Fibroblast of skin of left quadriceps (primary cell): ENCODE results near the gene LNP1.
"Not testable (repeated sequence)": the region's sequence is repeated elsewhere in the genome, so short reads cannot be mapped to it uniquely, and the experiment has no call there.

ENCODE experiments used
- DNase-seq, 2 experiments: peaks; one replicate each; pipeline ENCODE4 v3.0.0-alpha.2; 2013; ENCODE audit warnings: low read depth in 2 of 2

Gene LNP1

DNA sequence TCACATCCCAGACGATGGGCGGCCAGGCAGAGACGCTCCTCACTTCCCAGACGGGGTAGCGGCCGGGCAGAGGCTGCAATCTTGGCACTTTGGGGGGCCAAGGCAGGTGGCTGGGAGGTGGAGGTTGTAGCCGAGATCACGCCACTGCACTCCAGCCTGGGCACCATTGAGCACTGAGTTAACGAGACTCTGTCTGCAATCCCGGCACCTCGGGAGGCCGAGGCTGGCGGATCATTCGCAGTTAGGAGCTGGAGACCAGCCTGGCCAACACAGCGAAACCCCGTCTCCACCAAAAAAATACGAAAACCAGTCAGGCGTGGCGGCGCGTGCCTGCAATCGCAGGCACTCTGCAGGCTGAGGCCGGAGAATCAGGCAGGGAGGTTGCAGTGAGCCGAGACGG, 77.2 kb downstream of the LNP1 start:
- DNase-seq = not testable (repeated sequence)

DNA sequence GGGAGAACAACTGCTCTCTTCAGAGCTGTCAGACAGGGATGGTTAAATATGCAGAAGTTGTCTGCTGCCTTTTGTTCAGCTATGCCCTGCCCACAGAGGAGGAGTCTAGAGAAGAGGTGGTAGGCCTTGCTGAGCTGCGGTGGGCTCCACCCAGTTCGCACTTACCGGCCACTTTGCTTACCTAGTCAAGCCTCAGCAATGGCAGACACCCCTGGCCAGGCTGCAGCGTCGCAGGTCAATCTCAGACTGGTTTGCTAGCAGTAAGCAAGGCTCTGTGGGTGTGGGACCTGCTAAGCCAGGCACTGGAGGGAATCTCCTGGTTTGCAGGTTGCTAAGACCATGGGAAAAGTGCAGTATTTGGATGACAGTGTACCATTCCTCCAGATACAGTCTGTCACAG, 78.7 kb downstream of the LNP1 start:
- DNase-seq = no peak

DNA sequence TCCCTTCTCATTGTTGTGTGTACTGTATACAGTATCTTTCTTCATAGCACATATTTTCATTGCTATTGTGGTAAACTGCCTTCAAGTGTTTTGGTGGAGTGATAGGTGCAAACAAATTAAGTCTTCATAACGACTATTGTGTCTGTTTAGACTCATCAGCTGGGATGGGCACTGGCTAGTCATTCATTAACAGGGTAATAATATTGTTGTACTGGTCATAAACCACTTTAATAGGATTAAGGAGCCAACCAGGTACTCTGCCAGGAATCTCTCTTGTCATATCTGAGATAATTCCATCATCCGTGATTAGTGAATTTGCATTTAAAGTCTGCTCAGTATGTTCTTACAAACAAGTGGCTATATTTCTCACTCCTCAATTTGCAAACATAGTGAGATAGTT, 80.8 kb downstream of the LNP1 start:
- no peak for DNase-seq

DNA sequence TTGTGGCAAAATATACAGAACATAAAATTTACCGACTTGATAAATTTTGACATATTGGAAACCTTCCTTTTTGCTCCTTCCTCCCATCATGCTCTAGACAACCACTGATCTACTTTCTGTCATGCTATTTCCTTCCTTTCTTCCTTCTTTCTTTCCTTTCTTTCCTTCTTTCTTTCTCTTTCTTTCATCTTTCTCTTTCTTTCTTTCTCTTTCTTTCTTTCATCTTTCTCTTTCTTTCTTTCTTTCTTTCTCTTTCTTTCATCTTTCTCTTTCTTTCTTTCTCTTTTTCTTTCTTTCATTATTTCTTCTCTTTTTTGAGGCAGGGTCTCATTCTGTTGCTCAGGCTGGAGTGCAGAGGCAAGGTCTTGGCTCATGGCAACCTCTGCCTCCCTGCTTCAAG, 82.2 kb downstream of the LNP1 start:
- no peak for DNase-seq

DNA sequence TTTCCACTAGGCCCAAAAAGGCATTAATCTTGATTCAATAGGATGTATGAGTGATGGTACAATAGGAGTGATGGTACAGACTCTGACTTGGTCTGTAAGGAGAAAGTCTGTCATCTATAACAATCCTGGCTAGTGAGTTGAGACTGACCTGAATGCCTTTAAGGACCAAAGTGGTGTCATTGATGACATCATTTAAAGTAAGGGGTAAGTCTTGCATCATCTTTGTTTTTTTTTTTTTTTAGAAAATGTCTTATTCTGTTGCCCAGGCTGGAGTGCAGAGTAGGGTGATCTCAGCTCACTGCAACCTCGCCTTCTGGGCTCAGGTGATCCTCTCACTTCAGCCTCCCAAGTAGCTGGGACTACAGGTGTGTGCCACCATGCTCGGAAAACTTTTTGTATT, 85.5 kb downstream of the LNP1 start:
- DNase-seq = no peak

DNA sequence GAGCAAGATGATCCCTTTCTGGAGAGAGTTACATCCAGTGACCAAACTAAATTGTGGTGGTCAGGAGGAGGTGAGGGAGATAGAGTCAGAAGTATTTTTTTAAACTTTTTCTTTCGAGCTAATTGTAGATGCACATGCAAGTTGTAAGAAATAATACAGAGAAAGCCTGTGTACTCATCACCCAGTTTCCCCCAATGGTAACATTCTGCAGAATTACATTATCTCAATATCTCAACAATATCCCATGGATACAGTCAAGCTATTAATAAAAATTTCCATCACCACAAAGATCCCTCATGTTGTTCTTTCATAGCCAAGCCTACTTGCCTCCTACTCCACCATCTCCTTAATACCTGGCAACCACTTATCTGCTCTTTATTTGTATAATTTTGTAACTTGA, 87.8 kb downstream of the LNP1 start:
- DNase-seq = no peak

DNA sequence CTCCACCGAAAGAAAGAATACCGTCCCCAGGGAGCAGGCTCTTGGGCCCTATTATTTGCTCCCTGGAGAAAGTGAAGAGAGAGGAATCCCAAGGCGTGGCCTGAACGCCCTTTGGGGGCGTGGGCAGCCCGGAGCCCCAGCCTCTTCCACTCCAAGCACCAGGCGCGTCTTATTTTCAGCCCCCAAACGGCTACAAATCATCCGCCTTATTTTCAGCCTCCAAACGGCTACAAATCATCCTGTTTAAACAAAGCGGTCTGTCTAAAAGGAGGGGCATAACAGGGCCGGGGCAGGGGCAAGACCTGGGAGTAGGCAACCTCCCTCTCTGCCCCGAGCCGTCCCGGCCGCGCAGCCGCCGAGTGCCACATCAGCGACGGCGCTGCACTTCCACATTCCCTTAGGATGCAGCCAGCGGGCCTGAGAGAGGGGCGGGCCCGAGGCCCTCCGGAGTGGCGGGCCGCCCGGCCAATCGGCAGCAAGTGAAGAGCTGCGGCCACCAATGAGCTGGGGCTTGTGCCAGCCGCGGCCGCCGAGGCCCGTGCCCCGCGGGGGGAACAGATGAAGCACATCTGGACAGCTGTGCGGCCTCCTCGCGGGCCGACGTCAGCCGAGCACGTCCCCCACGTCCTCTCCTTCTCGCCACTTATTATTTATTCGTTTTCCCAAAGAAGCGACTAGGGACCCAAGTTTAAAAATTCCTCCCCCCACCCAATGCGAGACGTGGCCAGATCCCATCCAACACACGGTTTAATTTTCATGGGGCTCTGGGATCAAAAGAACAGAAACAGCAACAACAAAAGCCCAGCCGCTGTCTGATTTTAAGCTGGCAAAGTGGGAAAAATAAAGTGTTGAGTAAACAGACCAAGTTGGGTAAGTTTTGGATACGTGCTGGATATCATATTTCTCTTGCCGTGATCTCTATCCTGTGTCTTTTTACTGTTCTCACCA, 91.0 kb downstream of the LNP1 start, which contains the start of gene TMEM45A:
TSS of gene TMEM45A (plus strand) at position 561 of the 948 bp plus-strand sequence. CDS start 62,593 bp downstream, outside the sequence.
- DNase-seq = peak; percentile 93 to 94

DNA sequence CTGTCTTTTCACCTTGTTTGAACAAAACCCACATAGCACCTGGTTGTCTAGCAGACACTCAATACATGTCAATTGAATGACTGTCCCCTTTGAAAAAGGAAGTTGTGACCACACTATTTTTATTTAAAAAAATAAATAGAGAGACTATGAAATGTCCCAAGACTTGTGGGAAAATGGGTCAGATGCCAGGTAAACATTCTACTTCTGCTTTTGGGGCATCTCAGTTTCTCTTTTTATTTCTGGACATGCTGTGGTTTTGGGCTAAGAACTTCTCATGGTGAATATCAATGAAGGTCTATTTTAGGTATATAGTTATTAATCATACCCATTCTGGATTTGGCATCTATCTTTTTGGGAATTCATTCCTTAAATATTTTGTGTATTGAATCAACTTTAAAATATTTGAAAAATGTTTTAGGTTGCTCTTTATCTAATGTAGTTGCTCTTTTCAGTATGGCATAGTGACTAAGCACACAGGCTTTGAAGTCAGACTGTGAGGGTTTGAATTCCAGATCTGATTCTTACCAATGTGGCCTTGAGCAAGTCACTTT, 95.4 kb downstream of the LNP1 start:
- DNase-seq = peak; percentile 57 to 63

DNA sequence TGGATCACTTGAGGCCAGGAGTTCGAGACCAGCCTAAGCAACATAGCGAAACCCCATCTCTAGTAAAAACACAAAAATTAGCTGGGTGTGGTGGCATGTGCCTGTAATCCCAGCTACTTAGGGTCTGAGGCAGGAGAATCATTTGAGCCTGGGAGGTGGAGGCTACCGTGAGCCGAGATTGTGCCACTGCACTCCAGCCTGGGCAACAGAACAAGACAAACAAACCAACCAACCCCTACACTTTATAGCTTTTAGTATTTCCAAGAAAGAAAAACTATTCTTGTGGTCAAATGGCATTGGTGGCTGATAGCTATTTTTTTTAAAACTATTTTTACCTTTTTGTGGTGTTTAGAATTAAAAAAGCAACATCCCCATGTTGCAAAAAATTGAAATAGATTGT, 98.3 kb downstream of the LNP1 start:
- DNase-seq = no peak

DNA sequence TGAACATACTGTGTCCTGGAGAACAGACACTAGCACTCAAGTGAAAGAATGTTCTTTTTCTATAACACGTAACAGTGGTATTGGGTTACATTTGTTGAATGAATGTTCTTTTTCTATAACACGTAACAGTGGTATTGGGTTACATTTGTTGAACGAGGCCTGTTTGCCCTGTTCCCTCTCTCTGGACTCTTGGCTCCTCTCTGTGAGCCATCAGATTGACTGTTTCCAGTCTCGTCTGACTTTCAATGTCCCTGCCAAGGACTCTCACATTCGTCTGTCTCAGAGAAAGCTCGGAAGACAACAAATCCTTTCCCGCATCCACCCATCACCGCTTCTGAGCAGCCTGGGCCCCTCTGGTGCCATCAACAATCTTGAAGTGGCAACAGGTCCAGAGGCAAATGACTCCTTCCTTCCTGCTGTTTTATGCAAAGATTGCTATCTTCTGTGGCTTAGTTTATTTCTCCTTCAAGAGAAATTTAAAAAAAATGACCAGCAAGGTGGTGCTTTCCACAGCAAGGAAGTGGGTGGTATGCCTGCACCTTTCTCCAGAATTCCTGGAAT, 99.1 kb downstream of the LNP1 start:
- no peak for DNase-seq

DNA sequence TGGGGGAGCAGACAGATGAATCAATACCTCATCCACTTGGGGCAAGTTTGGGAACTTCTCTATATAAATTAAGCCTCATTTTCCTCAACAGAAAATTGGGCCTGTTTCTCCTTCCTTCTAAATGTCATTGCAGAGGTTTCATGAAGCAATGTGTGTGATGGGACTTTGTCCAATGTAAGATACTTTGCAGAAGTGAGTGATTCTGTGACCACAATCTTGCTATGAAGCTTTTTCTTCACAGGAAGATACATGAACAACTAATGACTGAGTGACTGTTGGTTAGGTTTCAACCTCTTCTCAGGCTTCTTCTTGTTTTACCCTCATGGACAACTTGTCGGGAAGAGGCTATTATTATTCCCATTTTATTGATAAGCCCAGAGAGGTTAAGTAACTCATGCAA, 102.1 kb downstream of the LNP1 start:
- no peak for DNase-seq
